ENCODE data around the gene CX3CR1. TPM values are rescaled to one million over a fixed set of nuclear protein-coding genes. Genes with fewer than 3 reads are reported as not detected.
A peak's percentile ranks its signal among the peaks of the same experiment; 100 is the strongest.

CX3CR1 gene
- total RNA-seq, 6 experiments from 2014 or later: not detected

DNA sequence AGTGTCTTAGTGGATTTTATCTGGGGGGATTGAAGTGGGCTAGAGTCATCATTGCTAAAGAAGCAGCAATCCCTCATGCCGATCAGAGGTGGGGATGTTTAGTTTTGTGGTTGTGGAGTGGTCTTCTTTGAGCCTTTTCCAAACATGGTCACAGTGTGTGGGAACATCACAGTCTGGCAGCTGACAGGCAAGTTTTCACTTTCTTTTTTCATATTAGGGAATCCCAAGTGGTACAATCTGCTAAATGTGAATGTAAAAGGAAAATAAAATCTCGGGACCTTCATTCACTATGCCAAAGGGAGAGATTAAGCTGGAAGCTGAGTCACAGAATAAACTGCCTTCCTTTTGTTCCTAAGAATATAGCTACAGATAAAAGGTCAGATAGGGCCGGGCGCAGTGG, 10.4 kb upstream of the CX3CR1 start:
- no peaks in the 10 kb centered on the region for H3K36me3 Mint-ChIP-seq (ENCODE audit: low read depth)
- H3K27ac Mint-ChIP-seq: no peak overlapping the region
- H3K27me3 Mint-ChIP-seq (ENCODE audit: insufficient read depth): peaks cover 1% of the 10 kb centered on the region
- peaks cover 43% of the 10 kb centered on the region for H3K4me1 Mint-ChIP-seq (ENCODE audit: low read depth)
- no peak overlapping the region; the same call in 1 of the 2 replicates for H3K4me3 Mint-ChIP-seq
- DNase-seq: no peak
- no peaks in the 10 kb centered on the region for H3K9me3 Mint-ChIP-seq
- TF ChIP-seq, protein P1, sequence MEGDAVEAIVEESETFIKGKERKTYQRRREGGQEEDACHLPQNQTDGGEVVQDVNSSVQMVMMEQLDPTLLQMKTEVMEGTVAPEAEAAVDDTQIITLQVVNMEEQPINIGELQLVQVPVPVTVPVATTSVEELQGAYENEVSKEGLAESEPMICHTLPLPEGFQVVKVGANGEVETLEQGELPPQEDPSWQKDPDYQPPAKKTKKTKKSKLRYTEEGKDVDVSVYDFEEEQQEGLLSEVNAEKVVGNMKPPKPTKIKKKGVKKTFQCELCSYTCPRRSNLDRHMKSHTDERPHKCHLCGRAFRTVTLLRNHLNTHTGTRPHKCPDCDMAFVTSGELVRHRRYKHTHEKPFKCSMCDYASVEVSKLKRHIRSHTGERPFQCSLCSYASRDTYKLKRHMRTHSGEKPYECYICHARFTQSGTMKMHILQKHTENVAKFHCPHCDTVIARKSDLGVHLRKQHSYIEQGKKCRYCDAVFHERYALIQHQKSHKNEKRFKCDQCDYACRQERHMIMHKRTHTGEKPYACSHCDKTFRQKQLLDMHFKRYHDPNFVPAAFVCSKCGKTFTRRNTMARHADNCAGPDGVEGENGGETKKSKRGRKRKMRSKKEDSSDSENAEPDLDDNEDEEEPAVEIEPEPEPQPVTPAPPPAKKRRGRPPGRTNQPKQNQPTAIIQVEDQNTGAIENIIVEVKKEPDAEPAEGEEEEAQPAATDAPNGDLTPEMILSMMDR (IDR thresholded peaks at IDR 0.05): no peak

DNA sequence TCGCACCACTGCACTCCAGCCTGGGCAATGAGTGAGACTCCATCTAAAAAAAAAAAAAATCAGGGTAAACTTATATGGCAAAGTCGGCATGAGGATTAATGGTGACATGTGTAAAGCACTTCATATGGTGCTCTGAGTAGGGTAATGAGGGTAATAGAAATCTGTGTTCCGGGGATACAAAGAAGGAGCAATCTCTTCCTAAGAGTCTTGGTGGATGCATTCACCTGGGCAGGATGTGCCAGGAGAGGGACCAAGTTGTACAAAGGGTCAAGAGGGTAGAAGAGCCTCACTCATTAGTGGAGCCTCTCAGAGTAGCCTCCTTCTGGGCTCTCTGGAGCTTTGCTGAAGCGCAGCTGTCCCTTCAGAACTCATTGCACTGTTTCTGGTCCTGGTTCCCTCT, 9.3 kb upstream of the CX3CR1 start:
- no peak for DNase-seq
- Mint-ChIP-seq H3K27me3 (ENCODE audit: insufficient read depth) (peaks cover 1% of the 10 kb centered on the region; the same call in 1 of the 2 replicates), H3K27ac (no peak overlapping the region)

GRCh38 chr3:39288300-39288808, 8.5 kb upstream of the CX3CR1 start:
- no peak overlapping the region for H3K27ac Mint-ChIP-seq
- H3K9me3 Mint-ChIP-seq: no peaks in the 10 kb centered on the region
- no peaks in the 10 kb centered on the region for H3K36me3 Mint-ChIP-seq (ENCODE audit: low read depth)
- H3K4me3 Mint-ChIP-seq: no peak overlapping the region
- TF ChIP-seq, protein P1 (IDR thresholded peaks at IDR 0.05): peak; percentile 88
- H3K4me1 Mint-ChIP-seq (ENCODE audit: low read depth): peaks cover 38% of the 10 kb centered on the region
- DNase-seq: peak; percentile 69
- H3K27me3 Mint-ChIP-seq (ENCODE audit: insufficient read depth): peaks cover 1% of the 10 kb centered on the region; the same call in 1 of the 2 replicates

More for the DNA sequence above, 9.3 kb upstream of the CX3CR1 start:
- TF ChIP-seq, protein P1 (IDR thresholded peaks at IDR 0.05): no peak
- no peaks in the 10 kb centered on the region for H3K9me3 Mint-ChIP-seq
- peaks cover 38% of the 10 kb centered on the region for H3K4me1 Mint-ChIP-seq (ENCODE audit: low read depth)
- H3K36me3 Mint-ChIP-seq (ENCODE audit: low read depth): no peaks in the 10 kb centered on the region
- no peak overlapping the region for H3K4me3 Mint-ChIP-seq

GRCh38 chr3:39287216-39288164, 7.7 kb upstream of the CX3CR1 start:
- TF ChIP-seq, protein P1 (IDR thresholded peaks at IDR 0.05): no peak
- Mint-ChIP-seq H3K36me3 (ENCODE audit: low read depth) (no peaks in the 10 kb centered on the region), H3K4me1 (ENCODE audit: low read depth) (peaks cover 34% of the 10 kb centered on the region), H3K27ac (no peak overlapping the region), H3K4me3 (no peak overlapping the region), H3K27me3 (ENCODE audit: insufficient read depth) (peaks cover 1% of the 10 kb centered on the region; the same call in 1 of the 2 replicates), H3K9me3 (no peaks in the 10 kb centered on the region)
- DNase-seq: no peak

DNA sequence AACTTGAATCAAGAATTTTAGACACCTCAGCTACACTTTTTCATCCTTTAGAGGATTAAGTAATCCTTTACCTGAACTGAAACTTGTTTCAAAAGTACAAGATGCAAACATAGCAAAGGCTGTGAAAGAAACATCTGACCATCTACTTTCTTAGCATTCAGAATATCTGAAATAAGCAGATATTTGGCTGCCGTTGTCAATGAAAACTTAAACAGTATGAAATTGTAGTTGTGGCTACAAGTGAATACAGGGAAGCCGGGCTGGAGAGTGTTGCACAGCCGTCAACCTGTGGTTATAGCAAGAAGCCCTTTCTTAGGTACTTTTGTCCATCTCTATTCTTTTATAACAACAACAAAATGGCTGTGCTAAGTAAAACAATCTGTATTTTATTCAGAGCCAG, 6.9 kb upstream of the CX3CR1 start:
- no peak overlapping the region for H3K27ac Mint-ChIP-seq
- H3K4me3 Mint-ChIP-seq: no peak overlapping the region
- no peaks in the 10 kb centered on the region for H3K9me3 Mint-ChIP-seq

More for the DNA sequence above, 6.9 kb upstream of the CX3CR1 start:
- Mint-ChIP-seq H3K4me1 (ENCODE audit: low read depth) (peaks cover 32% of the 10 kb centered on the region), H3K36me3 (ENCODE audit: low read depth) (no peaks in the 10 kb centered on the region), H3K27me3 (ENCODE audit: insufficient read depth) (peaks cover 1% of the 10 kb centered on the region; the same call in 1 of the 2 replicates)
- no peak for DNase-seq
- TF ChIP-seq, protein P1 (IDR thresholded peaks at IDR 0.05): no peak

All from HFFc6 (cell line).